H9 (cell line): ENCODE results near the gene COMMD1. TPM values are rescaled to one million over a fixed set of nuclear protein-coding genes. Genes with fewer than 3 reads are reported as not detected.

Experiments used
- DNase-seq: peaks from one replicate; pipeline ENCODE4 v3.0.0-alpha.2; 2017
- H2AFZ ChIP-seq: one replicate; pipeline ENCODE4 v1.6.1; 2013; ENCODE audit warnings: mild to moderate bottlenecking, low read length, control low read depth, moderate library complexity
- H2AK5ac ChIP-seq: 2 replicates; pipeline ENCODE4 v1.6.1; 2013; ENCODE audit warnings: low read length, control low read depth, mixed read lengths; ENCODE audit not compliant: insufficient read length
- H2BK120ac ChIP-seq: one replicate; pipeline ENCODE4 v1.6.1; 2013; ENCODE audit warnings: low read depth, mild to moderate bottlenecking, low read length, control low read depth, inconsistent platforms; ENCODE audit not compliant: poor library complexity, severe bottlenecking
- H2BK12ac ChIP-seq: 2 replicates; pipeline ENCODE4 v1.6.1; 2013; ENCODE audit warnings: low read length, control low read depth, mixed read lengths, low read depth; ENCODE audit not compliant: insufficient read length
- H2BK15ac ChIP-seq: 2 replicates; pipeline ENCODE4 v1.6.1; 2013; ENCODE audit warnings: low read depth, low read length, control low read depth
- H2BK20ac ChIP-seq: one replicate; pipeline ENCODE4 v1.6.1; 2013; ENCODE audit warnings: low read depth, mild to moderate bottlenecking, low read length, control low read depth, inconsistent platforms; ENCODE audit not compliant: poor library complexity, severe bottlenecking
- H2BK5ac ChIP-seq: 2 replicates; pipeline ENCODE4 v1.6.1; 2013; ENCODE audit warnings: low read length, control low read depth, mixed read lengths; ENCODE audit not compliant: insufficient read length
- H3K14ac ChIP-seq: 2 replicates; pipeline ENCODE4 v1.6.1; 2013; ENCODE audit warnings: low read length, control low read depth; ENCODE audit not compliant: insufficient read depth
- H3K18ac ChIP-seq: 2 replicates; pipeline ENCODE4 v1.6.1; 2013; ENCODE audit warnings: low read depth, mild to moderate bottlenecking, mixed read lengths, low read length, control low read depth; ENCODE audit not compliant: insufficient read length
- H3K23ac ChIP-seq: 2 replicates; pipeline ENCODE4 v1.6.1; 2013; ENCODE audit warnings: low read length, control low read depth, mixed read lengths, low read depth; ENCODE audit not compliant: insufficient read length
- H3K23me2 ChIP-seq: 2 replicates; pipeline ENCODE4 v1.6.1; 2013; ENCODE audit warnings: low read depth, mild to moderate bottlenecking, mixed read lengths, low read length, control low read depth; ENCODE audit not compliant: insufficient read length, poor library complexity, severe bottlenecking
- H3K27ac ChIP-seq: 2 replicates; pipeline ENCODE4 v1.5.1; 2013; ENCODE audit warnings: low read length, control low read depth, mixed read lengths, low read depth; ENCODE audit not compliant: insufficient read length
- H3K27me3 ChIP-seq: 2 replicates; pipeline ENCODE4 v1.6.1; 2013; ENCODE audit warnings: low read length, control low read depth, inconsistent platforms; ENCODE audit not compliant: insufficient read depth
- H3K4ac ChIP-seq: 2 replicates; pipeline ENCODE4 v1.6.1; 2013; ENCODE audit warnings: low read depth, mild to moderate bottlenecking, control low read depth, inconsistent platforms, low read length, moderate library complexity
- H3K4me1 ChIP-seq: 2 replicates; pipeline ENCODE4 v1.6.1; 2013; ENCODE audit warnings: low read length, control low read depth, inconsistent platforms; ENCODE audit not compliant: insufficient read depth
- H3K4me2 ChIP-seq: 2 replicates; pipeline ENCODE4 v1.6.1; 2013; ENCODE audit warnings: low read length, control low read depth, mixed read lengths; ENCODE audit not compliant: insufficient read length, insufficient read depth
- H3K56ac ChIP-seq: 2 replicates; pipeline ENCODE4 v1.6.1; 2013; ENCODE audit warnings: low read depth, mild to moderate bottlenecking, mixed read lengths, low read length, control low read depth; ENCODE audit not compliant: insufficient read length
- H3K79me1 ChIP-seq: 2 replicates; pipeline ENCODE4 v1.6.1; 2013; ENCODE audit warnings: low read depth, mild to moderate bottlenecking, moderate library complexity, low read length, control low read depth, inconsistent platforms; ENCODE audit not compliant: insufficient read depth, poor library complexity, severe bottlenecking
- H3K79me2 ChIP-seq: 2 replicates; pipeline ENCODE4 v1.6.1; 2013; ENCODE audit warnings: low read length, control low read depth, inconsistent platforms; ENCODE audit not compliant: insufficient read depth
- H3K9ac ChIP-seq: 2 replicates; pipeline ENCODE4 v1.6.1; 2013; ENCODE audit warnings: low read length, control low read depth, mixed read lengths; ENCODE audit not compliant: insufficient read length; ENCODE audit errors: extremely low read depth
- H3K9me3 ChIP-seq: one replicate; pipeline ENCODE4 v1.6.1; 2013; ENCODE audit warnings: low read depth, low read length, inconsistent platforms; ENCODE audit not compliant: control insufficient read depth
- H3T11ph ChIP-seq: one replicate; pipeline ENCODE4 v1.6.1; 2013; ENCODE audit warnings: mild to moderate bottlenecking, low read length, control low read depth, inconsistent platforms
- H4K20me1 ChIP-seq: one replicate; pipeline ENCODE4 v1.6.1; 2013; ENCODE audit not compliant: control insufficient read depth, insufficient read length, insufficient read depth
- H4K5ac ChIP-seq: 2 replicates; pipeline ENCODE4 v1.6.1; 2013; ENCODE audit warnings: low read depth, mild to moderate bottlenecking, mixed read lengths, low read length, control low read depth; ENCODE audit not compliant: insufficient read length
- H4K8ac ChIP-seq: replicated peaks from 2 replicates; pipeline ENCODE4 v1.6.1; 2013; ENCODE audit warnings: low read length, control low read depth, mixed read lengths, low read depth; ENCODE audit not compliant: insufficient read length
- H4K91ac ChIP-seq: 2 replicates; pipeline ENCODE4 v1.6.1; 2013; ENCODE audit warnings: low read depth, mild to moderate bottlenecking, moderate library complexity, mixed read lengths, low read length, control low read depth; ENCODE audit not compliant: insufficient read length
- H3K27ac Mint-ChIP-seq, 3 experiments: 2 replicates in 2 of 3; 3 replicates in 1 of 3; pipeline ENCODE4 v1.8.0; 2020 to 2021; ENCODE audit warnings: mixed read lengths in 3 of 3, mild to moderate bottlenecking in 1 of 3, moderate library complexity in 1 of 3
- H3K27me3 Mint-ChIP-seq: 2 replicates; pipeline ENCODE4 v1.8.0; 2021; ENCODE audit warnings: low read depth, mild to moderate bottlenecking, moderate library complexity, mixed read lengths
- H3K36me3 Mint-ChIP-seq, 3 experiments: 2 replicates in 2 of 3; 3 replicates in 1 of 3; pipeline ENCODE4 v1.8.0; 2020 to 2021; ENCODE audit warnings: low read depth in 3 of 3, mixed read lengths in 3 of 3; ENCODE audit not compliant: insufficient read depth in 1 of 3
- H3K4me1 Mint-ChIP-seq, 2 experiments: 2 replicates each; pipeline ENCODE4 v1.8.0; 2020; ENCODE audit warnings: mixed read lengths in 2 of 2
- H3K4me3 Mint-ChIP-seq, 2 experiments: 2 replicates in 1 of 2; 3 replicates in 1 of 2; pipeline ENCODE4 v1.8.0; 2020 to 2021; ENCODE audit warnings: mild to moderate bottlenecking in 2 of 2, mixed read lengths in 2 of 2, moderate library complexity in 1 of 2
- H3K9me3 Mint-ChIP-seq, 2 experiments: 2 replicates in 1 of 2; 3 replicates in 1 of 2; pipeline ENCODE4 v1.8.0; 2020; ENCODE audit warnings: mild to moderate bottlenecking in 2 of 2, mixed read lengths in 2 of 2, moderate library complexity in 1 of 2
- total RNA-seq: library from RNA; stranded (reverse); gene quantifications from 2 replicates; pipeline ENCODE4 v1.2.1, GENCODE V29; 2021
- TF ChIP-seq, protein P1 (sequence below): fragments of 200-600 bp; sonication (generic); conservative IDR thresholded peaks from 3 replicates; pipeline ENCODE4 v1.8.0; 2021; ENCODE audit warnings: antibody characterized with exemption, mild to moderate bottlenecking

The COMMD1 gene
- total RNA-seq, 1 experiment from 2014 or later, result 31.5 TPM

DNA sequence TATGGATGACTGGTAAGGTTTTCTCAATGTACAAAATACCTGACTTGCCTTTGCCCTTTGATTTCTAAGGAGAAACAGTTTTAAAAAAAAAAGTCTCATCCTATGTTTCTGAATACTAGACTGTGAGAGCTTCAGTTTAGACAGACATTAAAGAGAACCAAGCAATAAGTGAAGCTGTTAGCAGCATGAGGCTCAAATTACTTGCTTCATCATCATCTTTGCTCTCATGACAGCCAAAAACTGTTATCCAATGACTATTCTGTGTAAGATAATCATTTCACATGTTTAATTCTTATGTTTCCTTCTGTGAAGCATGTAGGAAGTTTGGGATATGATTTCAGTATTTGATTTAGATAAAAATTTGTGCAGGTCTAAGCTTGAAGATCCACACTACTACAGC is 129.2 kb downstream of the COMMD1 start:
- DNase-seq, result no peak
- Mint-ChIP-seq H3K4me1 (peaks cover 22 to 23% of the 10 kb centered on the region in 2 experiments), H3K36me3 (no peaks in the 10 kb centered on the region; a peak in 1 of 7 replicates), H3K9me3 (no peaks in the 10 kb centered on the region; a peak in 1 of 5 replicates), H3K4me3 (no peak overlapping the region), H3K27ac (no peak overlapping the region), H3K27me3 (no peaks in the 10 kb centered on the region)
- no peak overlapping the region for H2BK20ac ChIP-seq
- no peak overlapping the region for H3K27ac ChIP-seq
- no peaks in the 10 kb centered on the region for H4K20me1 ChIP-seq
- no peak overlapping the region for H4K5ac ChIP-seq
- H4K8ac ChIP-seq, result no peak overlapping the region
- no peak overlapping the region for H2BK12ac ChIP-seq
- H2BK5ac ChIP-seq, result no peak overlapping the region
- H3K14ac ChIP-seq, result no peak overlapping the region
- no peak overlapping the region for H3K18ac ChIP-seq
- no peaks in the 10 kb centered on the region for H3K23me2 ChIP-seq
- no peaks in the 10 kb centered on the region for H3K27me3 ChIP-seq
- H2BK15ac ChIP-seq, result no peak overlapping the region
- H3K79me2 ChIP-seq, result no peaks in the 10 kb centered on the region
- H4K91ac ChIP-seq, result no peak overlapping the region
- H2AFZ ChIP-seq, result no peak overlapping the region
- no peak overlapping the region for H2BK120ac ChIP-seq
- no peak overlapping the region for H3T11ph ChIP-seq
- TF ChIP-seq, protein P1, sequence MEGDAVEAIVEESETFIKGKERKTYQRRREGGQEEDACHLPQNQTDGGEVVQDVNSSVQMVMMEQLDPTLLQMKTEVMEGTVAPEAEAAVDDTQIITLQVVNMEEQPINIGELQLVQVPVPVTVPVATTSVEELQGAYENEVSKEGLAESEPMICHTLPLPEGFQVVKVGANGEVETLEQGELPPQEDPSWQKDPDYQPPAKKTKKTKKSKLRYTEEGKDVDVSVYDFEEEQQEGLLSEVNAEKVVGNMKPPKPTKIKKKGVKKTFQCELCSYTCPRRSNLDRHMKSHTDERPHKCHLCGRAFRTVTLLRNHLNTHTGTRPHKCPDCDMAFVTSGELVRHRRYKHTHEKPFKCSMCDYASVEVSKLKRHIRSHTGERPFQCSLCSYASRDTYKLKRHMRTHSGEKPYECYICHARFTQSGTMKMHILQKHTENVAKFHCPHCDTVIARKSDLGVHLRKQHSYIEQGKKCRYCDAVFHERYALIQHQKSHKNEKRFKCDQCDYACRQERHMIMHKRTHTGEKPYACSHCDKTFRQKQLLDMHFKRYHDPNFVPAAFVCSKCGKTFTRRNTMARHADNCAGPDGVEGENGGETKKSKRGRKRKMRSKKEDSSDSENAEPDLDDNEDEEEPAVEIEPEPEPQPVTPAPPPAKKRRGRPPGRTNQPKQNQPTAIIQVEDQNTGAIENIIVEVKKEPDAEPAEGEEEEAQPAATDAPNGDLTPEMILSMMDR, result no peak
- H3K4me1 ChIP-seq, result no peaks in the 10 kb centered on the region
- no peak overlapping the region for H3K4ac ChIP-seq
- H3K9me3 ChIP-seq, result no peaks in the 10 kb centered on the region
- no peak overlapping the region for H3K9ac ChIP-seq
- H3K23ac ChIP-seq, result no peak overlapping the region
- no peak overlapping the region for H3K56ac ChIP-seq
- no peaks in the 10 kb centered on the region for H3K79me1 ChIP-seq
- H2AK5ac ChIP-seq, result no peak overlapping the region
- no peak overlapping the region for H3K4me2 ChIP-seq
